ENCODE measurements around the gene FAM184B.

Gene FAM184B

DNA sequence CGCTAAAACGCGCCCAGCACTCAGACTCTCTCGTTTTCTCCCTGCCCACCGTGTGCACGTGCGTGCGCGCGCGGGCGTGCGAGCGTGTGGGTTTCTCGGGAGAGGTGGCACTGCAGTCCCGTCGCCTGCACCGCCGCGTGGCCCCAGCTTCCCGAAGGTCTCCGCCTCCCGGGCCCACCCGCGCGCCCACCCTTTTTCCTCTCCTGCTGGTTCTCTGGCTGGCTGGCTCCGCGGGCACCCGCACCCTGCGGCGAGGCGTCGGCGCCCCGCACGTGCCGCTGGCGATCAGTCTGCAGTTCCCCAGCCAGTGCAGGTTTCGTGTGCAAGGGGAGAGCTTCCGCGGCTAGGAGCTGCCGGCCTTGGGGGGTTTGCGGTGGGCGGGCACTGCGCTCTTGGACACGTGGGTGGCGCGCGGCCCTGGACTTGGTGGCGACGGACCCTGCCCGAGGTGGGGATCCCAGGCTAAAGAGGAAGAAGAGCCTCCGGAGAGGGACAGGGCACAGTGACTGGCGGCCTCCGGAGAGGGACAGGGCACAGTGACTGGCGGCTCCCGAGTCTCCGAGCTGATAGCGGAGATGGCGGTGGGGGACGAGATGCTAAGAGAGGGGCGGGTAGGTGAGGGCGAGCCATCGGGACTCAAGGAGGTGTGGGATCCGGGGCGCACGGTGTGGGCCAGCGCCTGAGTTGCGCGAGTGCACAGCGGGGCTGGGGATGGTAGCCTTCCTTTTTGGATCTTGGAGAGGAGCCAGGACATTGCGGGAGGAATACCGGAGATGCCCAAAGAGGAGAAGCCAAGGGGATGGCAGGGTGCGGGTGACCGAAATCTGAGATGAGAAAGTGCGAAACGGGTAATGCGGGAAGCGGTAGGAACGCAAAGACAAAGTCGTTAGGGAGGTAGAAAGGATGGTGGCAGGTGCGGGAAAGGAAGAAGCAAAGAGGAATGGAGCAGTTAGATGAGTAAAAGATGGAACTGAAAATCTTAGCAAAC, at the start of gene FAM184B:
Gene FAM184B (minus strand): TSS at position 322 of the 988 bp plus-strand sequence. CDS start 322 bp downstream, outside the sequence.
- DNase-seq, result peak in 24 of 58 donors; percentile 5 to 62 (median 26)

DNA sequence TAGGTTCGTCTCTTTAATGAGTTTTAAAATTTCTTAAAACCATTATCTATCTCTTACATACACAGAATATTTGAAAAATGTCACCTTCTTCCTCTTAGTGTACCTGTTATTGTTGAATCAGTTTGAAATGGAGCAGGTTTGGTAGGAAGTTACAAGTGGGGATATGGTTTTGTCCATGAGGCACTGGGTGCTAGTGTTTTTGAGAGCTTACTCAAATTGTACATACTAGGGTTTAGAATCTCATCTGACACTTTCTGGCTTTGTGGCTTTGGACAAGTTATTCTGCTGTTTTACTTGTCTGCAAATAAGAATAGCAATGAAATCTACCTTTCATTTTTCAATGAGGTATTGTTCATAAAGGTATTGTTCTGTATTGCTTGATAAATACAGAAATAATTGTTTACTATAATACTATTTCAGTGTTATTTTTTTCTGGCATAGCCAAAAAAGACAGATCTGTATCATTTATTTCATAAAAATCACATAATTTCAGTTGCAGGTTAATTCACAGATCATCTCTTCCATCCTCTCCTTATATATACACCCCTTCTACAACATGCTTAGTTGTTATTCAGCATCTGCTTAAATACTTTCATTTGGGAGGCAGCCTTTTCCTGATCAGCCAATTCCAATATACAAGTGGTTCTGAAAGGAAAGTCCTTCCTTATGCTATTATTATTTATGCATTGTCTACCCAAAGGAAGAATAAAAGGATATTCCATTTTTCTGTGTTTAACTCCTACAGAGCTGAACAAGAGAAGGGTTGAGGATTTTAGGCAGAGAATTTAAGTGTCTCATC, 42.6 kb upstream of the FAM184B start:
- no peak for DNase-seq

DNA sequence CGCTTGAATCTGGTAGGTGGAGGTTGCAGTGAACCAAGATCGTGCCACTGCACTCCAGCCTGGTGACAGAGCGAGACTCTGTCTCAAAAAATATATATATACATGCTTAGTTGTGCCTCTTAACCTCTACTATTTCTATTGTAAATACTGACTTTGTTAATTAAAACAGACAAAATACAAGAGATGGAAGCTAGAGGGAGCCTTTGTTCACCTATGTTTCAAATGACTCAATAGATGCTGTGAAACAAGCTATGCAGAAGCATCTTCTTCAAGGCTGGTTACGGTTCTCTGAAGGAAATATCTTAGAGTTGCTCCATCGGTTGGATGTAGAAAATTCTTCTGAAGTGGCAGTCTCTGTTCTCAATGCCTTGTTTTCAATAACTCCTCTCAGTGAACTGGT, 35.6 kb upstream of the FAM184B start:
- peak in 2 of 58 donors; percentile 8 to 45 for DNase-seq

DNA sequence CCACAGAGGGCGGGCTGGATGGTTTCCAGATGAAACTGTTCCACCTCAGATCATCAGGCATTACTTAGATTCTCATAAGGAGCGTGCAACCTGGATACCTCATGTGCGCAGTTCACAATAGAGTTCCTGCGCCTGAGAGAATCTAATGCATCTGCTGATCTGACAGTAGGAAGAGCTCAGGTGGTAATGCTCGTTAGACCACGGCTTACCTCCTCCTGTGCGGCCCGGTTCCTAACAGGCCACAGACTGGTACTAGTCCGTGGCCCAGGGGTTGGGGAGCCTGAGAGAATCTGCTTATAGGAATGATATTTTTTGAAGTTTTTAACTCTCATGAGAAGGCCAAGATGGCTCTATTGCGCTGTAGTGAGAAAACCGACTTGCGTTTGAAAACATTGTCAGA, 34.7 kb upstream of the FAM184B start:
- no peak for DNase-seq

DNA sequence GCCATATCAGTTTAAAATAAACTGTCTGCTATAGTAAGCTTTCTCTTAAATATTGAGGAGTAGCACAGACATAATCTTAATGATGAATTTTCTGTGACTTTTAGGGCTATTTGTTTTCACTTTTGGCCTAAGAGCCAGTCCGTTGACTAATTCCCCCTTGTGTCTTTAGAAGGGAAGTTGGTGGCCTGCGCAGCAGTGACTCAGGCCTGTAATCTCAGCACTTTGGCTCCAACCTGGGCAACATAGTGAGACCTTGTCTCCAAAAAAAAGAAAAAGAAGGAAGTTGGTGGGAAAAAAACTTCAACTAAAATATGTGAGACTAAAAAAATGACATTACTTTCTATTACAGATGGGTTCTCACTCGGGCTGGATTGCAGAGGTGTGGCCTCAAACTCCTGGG, 32.7 kb upstream of the FAM184B start:
- no peak for DNase-seq

DNA sequence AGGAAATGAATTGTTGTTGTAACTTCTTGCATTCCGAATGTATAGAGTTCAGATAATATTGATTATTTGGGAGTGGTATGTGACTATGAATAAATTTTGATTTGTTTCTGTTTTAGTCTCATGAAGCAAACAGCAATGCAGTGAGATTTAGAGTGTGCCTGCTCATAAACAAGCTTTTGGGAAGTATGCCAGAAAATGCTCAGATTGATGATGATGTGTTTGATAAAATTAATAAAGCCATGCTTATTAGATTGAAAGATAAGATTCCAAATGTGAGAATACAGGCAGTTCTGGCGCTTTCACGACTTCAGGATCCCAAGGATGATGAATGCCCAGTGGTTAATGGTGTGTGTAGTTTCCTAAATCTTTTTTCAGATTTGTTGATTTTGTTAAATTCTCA, 31.4 kb upstream of the FAM184B start:
- DNase-seq, result no peak

DNA sequence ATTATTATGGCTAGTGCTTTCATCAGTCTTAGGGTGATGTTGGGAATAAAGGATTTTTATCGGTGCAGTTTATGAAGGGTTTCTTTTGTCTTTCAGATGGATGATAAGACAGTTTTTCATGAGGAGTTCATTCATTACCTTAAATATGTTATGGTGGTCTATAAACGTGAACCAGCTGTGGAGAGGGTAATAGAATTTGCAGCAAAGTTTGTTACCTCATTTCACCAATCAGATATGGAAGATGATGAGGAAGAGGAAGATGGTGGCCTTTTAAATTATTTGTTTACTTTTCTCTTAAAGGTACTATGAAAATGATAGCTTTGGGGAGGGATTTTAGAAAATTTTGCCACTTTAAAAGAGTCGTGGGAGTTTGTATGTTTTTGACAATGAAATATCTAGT, 30.7 kb upstream of the FAM184B start:
- DNase-seq, result no peak

DNA sequence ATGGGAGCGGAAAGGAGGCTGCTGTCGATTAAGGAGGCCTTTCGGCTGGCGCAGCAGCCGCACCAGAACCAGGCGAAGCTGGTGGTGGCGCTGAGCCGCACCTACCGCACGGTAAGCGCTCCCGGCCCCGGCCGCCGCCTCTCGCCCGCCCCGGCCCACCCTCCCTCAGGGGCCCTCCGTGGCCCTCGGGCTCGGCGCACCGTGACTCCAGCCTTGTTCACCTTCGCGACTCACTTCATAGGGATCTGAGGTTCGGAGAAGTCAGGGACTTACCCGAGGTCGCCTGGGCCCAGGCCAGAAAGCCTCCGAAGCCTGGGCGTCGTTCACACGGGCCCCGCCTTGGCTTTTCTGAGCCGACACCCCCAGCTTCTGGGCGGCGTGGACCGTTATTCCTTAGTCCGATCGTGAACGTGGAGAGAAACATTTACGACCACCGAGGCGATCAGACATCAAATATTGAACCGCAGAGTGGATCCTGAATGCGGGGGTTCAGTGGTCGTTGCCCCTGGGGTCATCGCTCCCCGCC, 29.7 kb upstream of the FAM184B start:
- DNase-seq, result peak in 2 of 58 donors; percentile 28 to 31

DNA sequence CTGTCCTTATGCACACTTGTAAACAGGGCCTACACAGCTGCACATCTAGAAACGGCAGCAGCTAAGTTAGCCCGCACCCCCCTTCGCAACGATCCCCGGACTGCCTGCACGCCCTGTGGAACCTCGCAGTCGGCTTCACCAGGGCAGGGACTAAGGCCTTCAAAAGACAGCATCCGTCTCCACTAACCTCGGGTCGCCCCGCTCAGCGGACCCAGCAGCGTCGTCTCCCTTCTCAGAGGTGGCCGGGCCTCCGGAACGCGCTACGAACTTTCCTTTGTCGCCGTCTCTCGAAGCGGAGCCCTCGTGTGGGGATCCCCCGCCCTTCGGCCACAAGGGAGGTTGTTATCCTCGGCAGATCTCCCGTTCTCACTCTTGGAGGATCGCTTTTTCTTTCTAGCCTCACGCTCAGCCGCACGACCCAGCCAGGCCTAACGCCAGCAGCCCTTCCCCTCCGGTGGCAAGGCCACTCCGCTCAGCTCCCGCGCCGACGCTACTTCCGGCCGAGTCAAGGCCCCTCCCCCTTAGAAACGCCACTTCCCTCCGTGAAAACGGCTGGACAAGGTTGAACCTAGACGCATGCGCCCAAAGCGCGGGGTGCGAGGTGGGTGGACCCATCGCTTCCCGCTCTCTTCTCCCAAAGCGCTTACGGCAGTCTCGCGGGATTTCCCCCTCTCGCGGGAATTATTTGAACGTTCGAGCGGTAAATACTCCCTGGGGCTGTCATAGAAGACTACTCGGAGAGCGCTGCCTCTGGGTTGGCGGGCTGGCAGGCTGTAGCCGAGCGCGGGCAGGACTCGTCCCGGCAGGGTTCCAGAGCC, 29.0 kb upstream of the FAM184B start, which contains the start of the genes DCAF16 and NCAPG:
Gene DCAF16 (minus strand): TSS at position 498 of the 818 bp plus-strand sequence. CDS start 6,616 bp downstream, outside the sequence.
Gene NCAPG (plus strand): TSS at position 720 of the 818 bp plus-strand sequence. CDS start 99 bp downstream, outside the sequence.
- peak; percentile 85 to 100 (median 98) for DNase-seq

DNA sequence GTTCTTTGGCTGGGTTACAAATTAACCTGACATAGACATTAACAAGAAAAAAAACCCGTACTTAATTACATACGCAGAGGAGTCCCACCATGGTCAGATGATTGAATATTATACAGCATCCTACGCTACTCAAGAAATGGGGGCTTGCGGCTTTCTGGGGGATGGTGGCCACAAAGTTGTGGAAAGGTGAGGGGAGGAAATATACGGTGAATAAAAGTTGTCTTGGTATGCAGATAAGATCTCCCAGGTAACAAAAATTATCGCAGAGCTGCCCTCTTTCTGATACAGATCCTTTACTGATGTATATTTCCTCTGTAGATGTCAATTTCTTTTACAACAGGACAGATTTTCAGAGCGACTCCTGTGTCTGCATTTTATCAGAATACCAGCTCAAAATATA, 28.2 kb upstream of the FAM184B start:
- DNase-seq, result no peak

DNA sequence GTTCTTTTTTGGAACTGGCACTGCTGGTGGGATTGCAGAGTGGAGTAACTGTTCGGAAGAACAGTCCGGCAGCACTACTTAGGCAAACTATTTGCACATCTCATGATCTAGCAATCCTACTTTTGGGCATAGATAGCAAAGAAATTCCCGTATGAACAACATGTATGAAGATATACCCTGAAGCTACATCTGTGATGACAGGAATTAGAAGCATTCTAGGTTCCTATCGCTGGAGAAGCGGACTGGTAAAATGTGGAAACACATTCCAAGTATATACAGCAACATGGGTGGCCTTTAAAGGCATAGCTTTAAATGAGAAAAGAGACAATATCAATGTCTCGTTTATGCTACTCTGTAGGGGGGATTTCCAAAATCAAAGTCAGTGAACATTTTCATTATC, 26.0 kb upstream of the FAM184B start:
- DNase-seq, result no peak

DNA sequence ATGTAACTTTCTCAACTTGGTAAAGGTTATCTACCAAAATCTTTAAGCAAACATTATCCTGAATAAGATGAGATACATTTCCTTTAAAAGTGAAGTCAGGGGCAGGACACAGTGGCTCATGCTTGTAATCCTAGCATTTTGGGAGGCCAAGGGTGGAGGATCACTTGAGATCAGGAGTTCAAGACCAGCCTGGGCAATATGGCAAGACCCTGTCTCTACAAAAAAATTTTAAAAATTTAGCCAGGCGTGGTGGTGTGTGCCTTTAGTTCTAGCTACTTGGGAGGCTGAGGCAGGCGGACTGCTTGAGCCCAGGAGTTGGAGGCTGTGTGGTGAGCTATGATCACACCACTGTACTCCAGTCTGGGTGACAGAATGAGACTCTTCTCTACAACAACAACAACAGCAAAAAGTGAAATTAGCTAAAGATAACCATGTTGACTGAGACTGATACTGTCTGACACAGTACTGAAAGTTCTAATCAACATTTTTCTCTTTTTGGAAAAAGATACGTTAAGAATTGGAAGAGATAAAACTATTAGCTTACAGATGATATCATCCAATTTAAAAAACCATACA, 24.2 kb upstream of the FAM184B start:
- DNase-seq, result no peak

DNA sequence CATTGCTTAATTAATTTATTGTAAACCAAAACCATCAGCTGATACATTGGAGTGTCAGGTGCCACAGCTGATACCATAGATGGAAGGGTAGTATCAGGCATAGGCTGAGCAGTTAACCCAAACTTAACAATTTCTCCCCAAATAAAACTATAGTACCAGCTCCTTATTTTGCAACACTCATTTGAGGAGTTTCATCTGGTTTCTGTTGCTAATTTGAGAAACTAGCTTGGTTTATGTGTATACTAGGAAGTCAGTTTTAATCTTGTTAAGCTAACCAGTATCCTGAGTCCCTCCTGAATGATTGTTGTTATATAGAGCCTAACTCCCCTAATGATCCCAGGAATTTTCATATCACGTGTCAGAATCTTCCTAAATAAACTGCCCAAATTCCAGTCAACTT, 16.4 kb upstream of the FAM184B start:
- no peak for DNase-seq

DNA sequence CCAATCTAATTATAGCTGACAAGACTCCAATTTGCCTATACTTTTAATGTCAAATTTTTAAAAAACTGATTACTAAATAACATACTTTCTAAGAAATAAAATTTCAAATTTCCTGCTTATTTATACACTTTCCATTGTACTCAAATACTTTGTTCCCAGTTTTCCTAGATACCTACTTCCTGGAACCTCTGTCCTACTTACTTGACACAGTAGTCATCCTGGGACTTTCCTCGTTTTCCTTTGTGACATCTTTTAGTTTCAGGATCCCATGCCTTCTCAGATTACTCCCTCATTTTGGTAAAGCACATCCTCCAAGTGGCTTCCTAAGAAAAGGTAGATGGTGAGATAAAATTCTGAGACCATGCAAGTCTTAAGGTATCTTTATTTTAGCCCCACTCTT, 13.3 kb upstream of the FAM184B start:
- DNase-seq, result no peak

DNA sequence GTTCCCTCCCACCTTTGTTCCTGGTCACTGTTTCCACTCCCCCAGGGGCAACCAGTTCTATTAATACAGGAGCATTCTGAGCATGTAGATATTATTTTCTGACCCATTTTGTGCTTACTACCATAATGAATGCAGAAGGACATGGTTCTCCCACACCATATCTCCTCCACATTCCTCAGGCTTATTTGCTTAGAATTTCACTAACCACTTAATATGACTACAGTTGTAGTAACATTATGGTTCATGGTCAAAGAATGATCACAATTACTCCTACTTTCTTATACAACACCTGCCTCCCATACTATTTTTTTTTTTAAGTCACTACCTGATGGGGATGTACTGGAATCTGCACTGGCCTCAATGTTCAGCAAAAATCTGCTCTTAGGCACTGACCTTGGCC, 7.5 kb upstream of the FAM184B start:
- no peak for DNase-seq

DNA sequence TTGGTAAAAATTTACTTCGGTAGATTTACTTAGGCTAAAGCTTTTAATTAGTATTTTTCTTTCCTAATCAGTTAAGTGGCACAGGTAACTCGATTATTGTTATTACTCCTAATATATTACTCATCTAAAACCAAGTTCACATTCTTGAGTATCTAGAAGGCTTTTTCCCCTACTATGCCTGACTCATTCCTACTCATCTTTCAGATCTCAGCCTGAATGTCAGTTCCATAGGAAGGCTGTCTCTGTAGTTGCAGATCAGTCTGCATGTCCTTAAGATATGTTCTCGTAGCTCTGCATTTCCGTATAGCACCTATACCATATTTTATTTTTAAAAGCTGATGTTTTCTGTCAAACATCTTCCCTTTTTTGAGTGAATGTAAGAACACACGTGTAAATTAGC, 5.9 kb upstream of the FAM184B start:
- no peak for DNase-seq

DNA sequence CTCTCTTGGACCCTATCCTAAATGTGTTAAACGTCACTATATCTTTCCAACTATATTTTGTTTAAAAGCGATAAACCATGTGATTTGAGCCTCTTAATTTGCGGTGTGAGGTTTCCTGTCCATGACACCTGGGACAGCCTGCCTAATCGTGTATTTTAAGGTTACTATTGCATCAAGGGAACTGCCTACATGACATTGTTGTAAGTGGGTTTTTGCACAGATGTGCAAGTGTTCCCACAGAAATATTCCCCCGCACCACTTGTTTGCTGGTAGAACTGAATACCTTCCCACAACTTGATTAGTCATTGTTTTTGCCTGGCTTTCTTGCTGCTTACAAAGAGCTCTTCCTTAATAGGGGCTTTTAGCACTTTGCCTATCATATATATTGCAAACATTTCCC, 5.1 kb upstream of the FAM184B start:
- peak in 1 of 58 donors; percentile 26 for DNase-seq

DNA sequence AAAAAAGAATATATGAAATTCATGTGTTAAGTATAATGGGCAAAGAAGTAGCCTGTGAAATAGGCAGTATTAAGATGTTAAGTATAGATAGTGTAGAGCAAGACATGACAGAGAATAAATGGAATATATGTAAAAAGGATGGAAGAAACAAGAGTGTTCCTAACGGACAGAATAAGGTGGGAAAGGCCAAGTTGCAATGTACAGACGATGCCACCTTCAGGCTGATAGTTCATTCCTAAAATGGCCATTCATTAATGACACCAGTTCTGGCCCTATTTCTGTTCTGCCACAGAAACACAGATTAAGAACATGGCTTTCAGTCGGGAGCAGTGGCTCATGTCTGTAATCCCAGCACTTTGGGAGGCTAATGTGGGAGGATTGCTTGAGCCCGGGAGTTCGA, 4.4 kb upstream of the FAM184B start:
- no peak for DNase-seq

DNA sequence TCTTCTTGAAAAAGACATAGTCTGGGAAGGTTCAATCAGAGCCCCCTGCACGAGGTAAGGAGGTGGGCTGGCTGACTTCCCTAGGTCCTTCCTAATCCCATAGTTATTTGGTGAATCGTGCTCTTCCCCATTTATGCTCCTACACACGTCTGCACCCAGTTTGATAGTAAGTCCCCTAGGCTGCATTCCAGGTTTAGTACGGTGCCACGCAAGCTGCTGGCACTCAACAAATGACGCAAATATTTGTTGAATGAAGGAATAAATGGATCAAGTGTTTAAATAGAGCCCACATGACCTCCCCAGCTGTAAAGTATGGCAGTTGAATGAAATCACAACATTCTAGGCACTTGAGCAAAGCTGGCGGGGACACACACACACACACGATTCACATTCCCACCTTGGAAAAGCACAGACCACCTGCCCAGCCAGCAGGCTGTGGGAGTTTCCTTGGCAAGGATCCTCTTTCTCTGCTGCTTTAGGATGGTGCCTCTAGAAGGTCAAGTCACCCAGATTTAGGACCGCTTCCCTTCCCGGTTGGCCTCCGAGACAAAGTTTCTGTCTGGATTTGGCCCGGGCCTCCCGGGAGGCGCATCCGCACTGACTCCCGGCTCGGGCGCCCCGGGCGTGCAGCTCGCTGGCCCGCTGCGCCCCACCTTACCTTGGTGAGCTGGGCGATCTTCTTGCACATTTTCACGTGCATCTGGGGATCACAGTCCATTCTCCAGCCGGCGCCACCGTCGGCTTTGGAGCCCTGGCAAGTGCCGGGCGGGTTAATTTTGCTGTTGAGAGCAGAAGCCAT, 721 bp downstream of the FAM184B start:
- DNase-seq, result peak in 2 of 58 donors; percentile 16 to 31

Data from anterior cingulate cortex (tissue), 58 donors.